SH-SY5Y (cell line): Measurements from ENCODE around the gene ARHGAP45.

ENCODE experiments used
- GATA2 ChIP-seq: IDR thresholded peaks from 2 replicates; pipeline ENCODE4 v1.6.1; 2011; ENCODE audit warnings: mild to moderate bottlenecking, low read depth, low read length
- GATA3 ChIP-seq: IDR thresholded peaks from 2 replicates; pipeline ENCODE4 v1.6.1; 2011; ENCODE audit warnings: low read depth, mild to moderate bottlenecking, low read length, moderate library complexity

GRCh38 chr19:1062387-1063029 is 4.5 kb upstream of the ARHGAP45 start:
- TF ChIP-seq GATA2 (no peak), GATA3 (no peak)
